Activated T-cell treated with anti-CD3 and anti-CD28 coated beads for 4 hours (primary cell): ENCODE measurements around the gene ACADSB.

Source experiments
- DNase-seq: peaks from one replicate; pipeline ENCODE4 v3.0.0-alpha.2; 2020

ACADSB gene

GRCh38 chr10:123007558-123008354 lies 1.1 kb upstream of the ACADSB start:
- DNase-seq, result peak; percentile 19

DNA sequence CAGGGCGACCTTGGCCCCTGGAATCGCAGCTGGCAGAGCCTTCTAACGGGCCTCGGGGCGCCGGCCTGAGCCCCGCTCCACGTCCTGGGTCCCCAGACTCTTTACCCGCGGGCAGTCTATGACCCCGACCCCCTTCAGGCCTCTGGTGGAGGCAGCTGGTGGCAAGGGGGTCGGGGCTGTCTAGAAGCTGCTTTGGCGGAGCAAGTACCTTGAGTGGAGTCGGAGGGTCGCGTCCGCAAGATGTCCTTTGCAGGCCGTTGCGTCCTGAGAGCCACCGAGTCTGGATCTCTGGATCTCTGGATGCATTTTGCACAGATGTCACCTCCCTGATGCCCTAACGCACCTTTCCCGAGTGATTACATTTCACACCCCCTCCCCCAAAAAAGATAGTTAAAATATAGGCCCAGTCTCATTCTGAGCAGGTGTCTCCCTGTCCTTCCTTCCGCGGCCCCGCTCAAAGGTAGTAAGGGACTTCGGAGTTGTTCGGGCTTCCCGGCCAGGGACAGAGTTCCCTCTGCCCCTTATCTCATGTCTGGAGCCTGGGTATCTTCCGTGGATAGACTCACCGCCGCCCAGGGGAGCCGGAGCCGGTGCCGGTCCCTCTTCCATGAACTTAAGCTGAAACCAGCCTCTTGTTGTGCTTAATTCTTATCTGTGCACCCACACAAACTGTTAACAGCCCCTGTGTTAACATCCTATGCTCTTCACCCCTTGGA lies 457 bp downstream of the ACADSB start:
- no peak for DNase-seq

GRCh38 chr10:123011987-123012386 lies 3.2 kb downstream of the ACADSB start:
- DNase-seq, result no peak

DNA sequence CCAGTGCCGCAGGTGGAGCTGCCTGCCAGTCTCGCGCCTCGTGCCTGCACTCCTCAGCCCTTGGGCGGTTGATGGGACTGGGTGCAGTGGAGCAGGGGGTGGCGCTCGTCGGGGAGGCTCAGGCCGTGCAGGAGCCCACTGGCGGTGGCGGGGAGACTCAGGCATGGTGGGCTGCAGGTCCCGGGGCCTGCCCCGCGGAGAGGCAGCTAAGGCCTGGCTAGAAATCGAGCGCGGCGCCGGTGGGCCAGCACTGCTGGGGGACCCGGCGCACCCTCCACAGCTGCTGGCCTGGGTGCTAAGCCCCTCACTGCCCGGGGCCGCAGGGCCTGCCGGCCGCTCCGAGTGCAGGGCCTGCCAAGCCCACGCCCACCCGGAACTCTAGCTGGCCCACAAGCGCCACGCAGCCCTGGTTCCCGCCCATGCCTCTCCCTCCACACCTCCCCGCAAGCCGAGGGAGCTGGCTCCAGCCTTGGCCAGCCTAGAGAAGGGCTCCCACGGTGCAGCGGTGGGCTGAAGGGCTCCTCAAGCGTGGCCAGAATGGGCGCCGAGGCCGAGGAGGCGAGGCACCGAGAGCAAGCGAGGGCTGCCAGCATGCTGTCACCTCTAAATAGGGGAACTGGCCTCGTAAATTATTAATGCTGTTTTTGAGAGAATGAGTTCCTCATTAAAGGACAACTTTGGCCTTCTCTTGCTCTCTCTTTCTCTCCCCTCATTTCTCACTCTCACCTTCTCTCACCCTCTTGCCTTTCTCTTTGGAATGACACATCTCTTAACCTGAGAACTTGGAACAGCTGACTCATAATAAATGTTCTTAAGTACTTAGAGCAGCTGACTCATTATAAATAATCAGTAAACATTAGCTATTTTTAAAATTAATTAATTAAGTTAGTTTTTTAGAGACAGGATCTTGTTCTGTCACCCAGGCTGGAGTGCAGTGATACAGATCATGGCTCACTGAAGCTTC lies 4.9 kb downstream of the ACADSB start:
- no peak for DNase-seq

DNA sequence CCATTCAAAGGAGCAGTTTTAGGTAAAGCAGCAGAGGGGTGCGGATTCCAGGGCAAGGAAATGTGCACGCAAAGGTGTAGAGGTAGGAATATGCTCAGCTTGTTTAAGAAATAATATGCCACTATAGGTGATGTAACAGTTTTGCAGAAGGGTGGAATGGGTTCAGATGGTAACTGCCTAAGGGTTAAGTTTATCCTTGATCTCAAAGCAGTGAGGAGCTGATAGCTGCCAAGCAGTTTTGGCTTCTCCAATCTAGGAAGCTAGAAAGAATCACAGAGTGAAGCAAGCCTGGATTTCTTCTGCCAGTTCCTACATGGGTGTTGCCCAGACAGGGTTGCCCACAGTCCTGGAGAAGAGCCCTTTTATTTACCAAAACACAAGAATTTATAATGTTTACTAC lies 6.0 kb downstream of the ACADSB start:
- no peak for DNase-seq

DNA sequence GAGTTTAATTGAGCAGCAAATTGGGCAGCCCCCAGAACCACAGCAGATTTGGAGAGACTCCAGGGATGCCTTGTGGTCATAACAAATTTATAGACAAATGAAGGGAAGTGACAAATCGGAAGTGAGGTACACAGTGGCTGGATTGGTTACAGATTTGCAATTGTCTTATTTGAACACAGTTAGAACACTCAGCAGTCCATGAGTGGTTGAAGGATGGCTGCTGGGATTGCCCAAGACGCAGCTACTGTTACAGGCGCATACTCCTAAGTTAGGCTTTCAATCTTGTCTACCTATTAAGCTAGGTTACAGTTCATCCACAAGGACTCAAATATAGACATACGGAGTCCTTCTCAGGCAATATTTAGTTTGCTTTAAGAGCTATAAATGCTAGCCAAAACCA lies 7.4 kb downstream of the ACADSB start:
- no peak for DNase-seq

GRCh38 chr10:123017421-123018165 lies 8.8 kb downstream of the ACADSB start:
- DNase-seq, result no peak

DNA sequence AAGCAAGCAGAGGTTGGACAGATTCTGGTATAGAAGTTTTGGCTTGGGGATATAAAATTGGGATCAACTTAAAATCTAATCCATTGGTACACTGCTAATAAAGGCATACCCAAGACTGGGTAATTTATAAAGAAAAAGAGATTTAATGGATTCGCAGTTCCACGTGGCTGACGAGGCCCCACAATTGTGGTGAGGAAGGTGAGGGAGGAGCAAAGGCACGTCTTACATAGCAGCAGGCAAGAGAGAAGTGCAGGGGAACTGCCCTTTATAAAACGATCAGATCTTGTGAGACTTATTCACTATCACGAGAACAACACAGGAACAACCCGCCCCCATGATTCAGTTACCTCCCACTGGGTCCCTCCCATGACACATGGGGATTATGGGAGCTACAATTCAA lies 9.7 kb downstream of the ACADSB start:
- no peak for DNase-seq

- DNase-seq, result no peak
Measured at GRCh38 chr10:123019264-123019663, 10.5 kb downstream of the ACADSB start.

DNA sequence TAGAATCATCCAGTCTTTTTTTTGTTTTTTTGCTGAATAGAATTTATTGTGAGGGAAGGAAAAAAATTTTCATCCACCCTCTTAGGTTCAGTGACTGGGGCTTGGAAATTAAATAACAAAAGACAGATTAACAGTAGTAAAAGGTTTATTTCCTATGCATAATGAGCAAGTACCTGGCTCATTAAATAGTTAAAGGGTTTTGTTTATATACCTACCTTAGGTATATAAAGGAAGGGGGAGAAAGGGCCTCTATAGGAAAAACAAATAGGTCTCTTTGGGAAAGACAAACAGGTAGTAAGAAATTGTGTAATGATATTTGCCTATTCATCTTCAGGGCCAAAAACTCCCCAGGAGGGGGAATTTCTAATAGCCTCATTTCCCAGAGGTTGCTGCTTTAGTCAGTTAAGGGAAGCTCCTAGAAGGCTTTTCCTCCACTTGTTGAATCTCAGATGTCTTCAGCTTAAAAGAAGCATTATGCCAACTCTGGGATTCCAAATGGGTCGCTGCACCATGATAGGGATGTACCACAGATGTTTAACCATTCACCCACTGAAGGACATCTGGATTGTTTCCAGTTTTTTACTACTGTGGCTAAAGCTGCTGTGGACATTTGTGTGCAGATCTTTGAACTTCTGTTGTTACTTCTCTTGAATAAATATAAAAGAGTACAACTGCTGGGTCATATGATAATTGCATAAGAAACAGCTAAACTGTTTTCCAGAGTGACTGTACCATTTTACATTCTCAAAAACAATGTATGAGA lies 11.3 kb downstream of the ACADSB start:
- DNase-seq, result no peak

DNA sequence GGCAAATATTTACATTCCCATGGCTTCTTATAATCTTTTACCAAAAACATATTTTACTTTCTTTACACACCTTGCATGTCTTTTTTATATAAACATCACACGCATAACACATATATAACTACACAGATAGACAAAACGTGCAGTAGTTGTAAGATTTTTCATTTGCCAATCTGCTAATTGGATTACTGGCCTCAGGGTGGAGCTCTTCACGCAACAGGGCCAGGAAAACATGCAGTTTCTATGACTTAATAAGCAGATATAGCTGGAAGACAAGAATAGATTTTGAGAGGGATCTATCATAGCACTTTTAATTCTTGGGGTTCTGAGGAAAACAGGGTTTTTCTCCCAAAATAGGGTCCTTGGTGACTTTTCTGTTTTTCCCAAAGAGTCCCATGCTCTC lies 12.7 kb downstream of the ACADSB start:
- DNase-seq, result no peak

DNA sequence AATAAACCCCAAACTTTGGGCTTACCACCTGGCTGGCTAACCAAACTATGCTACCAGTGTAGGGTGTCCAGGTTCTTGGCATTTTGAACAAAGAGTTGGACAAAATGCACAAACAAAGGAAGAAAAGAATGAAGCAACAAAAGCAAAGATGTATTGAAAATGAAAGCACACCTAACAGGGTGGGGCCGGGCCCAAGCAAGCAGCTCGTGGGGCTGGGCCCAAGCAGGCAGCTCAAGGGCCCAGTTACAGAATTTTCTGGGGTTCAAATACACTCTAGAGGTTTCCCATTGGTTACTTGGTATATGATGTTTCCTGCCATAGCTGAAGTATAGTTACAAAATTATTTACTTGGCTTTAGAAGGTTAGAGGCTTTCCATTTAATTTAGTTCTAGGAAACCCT lies 15.7 kb downstream of the ACADSB start:
- DNase-seq, result no peak

DNA sequence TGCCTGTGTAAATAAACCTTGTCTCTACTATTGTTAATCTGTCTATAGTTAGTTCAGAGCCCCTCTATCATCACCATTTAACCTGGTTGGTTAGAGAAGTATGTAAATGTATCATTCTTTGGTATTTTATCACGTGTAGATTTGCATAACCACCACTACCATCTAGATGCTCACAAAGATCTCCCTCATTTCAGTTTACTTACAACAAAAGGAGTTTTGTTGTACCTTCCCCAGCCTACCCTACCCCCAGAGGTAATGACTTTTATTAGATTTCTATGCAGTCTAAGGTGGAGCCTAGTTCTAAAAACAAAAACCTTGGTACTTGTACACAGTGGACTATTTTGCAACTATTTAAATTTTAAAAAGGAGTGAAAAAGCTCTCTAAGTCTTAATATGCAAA lies 17.5 kb downstream of the ACADSB start:
- DNase-seq, result no peak

- DNase-seq, result no peak
Measured at GRCh38 chr10:123027861-123028260, 19.1 kb downstream of the ACADSB start.

GRCh38 chr10:123031124-123031523 lies 22.3 kb downstream of the ACADSB start:
- no peak for DNase-seq

DNA sequence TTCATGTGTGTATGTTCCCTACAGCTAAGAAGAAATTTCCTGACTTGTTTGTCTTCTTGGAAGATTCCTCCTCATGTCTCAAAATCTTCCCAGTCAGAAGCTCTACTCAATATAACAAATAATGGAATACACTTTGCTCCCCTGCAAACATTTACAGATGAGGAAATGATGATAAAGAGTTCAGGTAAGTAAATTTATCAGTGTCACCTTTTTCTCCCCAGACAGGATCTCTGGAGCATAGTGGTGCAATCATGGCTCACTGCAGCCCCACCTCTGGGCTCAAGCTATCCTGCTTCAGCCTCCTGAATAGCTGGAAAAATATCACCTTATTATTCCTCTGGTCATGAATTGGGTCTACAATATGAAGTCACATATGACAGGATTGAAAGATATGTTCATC lies 25.5 kb downstream of the ACADSB start:
- DNase-seq, result no peak

- no peak for DNase-seq
Measured at GRCh38 chr10:123035467-123036086, 26.8 kb downstream of the ACADSB start.

GRCh38 chr10:123038782-123039631 lies 30.2 kb downstream of the ACADSB start:
- no peak for DNase-seq

DNA sequence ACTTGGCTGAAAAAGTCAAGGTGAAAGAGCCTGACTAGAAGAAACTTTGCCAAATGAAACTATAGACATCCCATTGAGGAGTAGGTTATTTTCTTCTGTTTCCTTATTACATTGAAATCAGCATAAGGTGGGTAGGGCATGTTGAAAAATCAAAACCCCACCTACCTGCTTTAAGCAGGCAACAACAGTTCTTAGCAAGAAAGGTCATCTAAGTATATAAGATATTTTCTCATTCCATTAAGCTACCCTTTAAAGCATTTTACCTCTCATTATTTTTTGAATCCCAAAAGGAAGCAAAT lies 30.8 kb downstream of the ACADSB start:
- DNase-seq, result no peak

- no peak for DNase-seq
Measured at GRCh38 chr10:123042708-123043408, 34.1 kb downstream of the ACADSB start.
